GM18519 (cell line): ENCODE results near the gene SPI1.

Experiments used
- ATAC-seq: cut with Tn5 transposase; IDR thresholded peaks from one replicate; pipeline ENCODE4 v1.9.1; 2021; ENCODE audit warnings: mild to moderate bottlenecking, moderate library complexity; ENCODE audit not compliant: unreplicated experiment, low FRiP score

SPI1 gene

GRCh38 chr11:47360341-47360740 lies 18.0 kb downstream of the SPI1 start:
- no peak for ATAC-seq

DNA sequence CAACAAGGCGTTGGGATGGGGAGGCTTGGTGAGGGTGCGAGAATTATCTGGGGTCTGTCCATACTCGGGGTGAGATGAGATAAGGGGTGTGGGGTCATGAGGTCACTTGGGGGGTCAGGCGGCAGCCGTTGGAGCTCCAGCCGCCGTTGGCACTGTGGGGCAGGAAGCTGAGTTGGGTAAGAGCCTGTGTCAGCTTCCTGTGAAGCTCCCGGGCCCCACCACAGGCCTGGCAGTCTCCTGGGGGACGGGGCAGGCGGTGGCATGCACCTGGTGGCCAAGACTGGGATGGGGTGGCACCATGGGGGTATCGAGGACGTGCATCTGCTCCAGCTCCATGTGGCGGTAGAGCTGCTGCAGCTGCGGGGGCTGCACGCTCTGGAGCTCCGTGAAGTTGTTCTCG lies 18.8 kb downstream of the SPI1 start:
- no peak for ATAC-seq

DNA sequence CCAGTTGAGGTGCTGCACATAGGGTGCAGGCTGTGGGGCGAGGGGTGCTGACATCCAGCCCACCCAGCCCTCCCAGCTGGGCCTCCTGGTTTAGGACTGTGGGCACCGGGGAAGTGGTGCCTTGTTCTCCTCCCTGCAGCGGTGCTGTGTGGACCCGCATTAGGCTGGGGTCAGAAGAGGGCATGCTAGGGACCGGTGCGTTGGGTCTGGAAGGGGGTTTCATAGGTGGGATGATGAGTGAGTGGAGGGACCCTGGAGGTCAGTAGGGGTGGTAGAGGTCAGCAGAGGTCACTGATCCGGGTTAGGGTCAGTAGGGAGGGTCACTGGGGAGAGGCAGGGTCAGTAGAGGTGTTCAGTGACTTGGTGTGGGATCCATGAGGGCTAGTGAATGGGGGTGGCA lies 19.2 kb downstream of the SPI1 start:
- ATAC-seq, result no peak

GRCh38 chr11:47358731-47359051 lies 19.7 kb downstream of the SPI1 start:
- no peak for ATAC-seq

GRCh38 chr11:47357985-47358730 lies 20.2 kb downstream of the SPI1 start:
- no peak for ATAC-seq

- no peak for ATAC-seq
Observed at GRCh38 chr11:47356998-47357329, 21.4 kb downstream of the SPI1 start.

- ATAC-seq, result no peak
Observed at GRCh38 chr11:47356129-47356997, 22.0 kb downstream of the SPI1 start.

DNA sequence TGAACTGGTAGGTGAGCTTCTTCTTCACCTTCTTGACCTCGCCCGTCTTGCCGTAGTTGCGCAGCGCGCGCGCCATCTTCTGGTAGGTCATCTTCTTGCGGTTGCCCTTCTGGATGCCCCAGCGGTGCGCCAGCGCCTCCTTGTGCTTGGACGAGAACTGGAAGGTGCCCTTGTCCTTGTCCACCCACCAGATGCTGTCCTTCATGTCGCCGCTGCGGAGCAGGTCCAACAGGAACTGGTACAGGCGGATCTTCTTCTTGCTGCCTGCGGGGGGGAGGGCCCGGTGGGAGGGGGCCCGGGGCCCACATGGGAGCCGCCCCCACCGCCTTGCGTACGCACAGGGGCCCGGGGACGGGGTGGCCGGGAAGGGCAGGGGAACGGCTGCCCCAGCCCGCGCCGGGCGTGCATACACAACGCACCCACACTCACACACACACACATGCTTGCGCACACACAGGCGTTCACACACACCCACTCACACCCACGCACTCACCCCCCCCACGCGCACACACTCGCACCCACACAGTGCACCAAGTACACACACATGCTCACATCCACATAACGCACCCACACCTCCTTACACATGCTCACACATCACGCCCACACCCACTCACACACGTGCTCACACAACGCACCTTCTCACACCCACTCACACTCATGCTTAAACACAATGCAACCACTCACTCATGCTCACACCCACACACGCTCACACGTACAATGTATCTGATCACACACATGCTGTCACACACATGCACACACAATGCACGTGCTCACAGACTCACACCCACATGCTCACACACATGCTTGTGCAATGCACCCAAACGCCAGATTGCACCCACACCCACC lies 22.8 kb downstream of the SPI1 start:
- no peak for ATAC-seq

GRCh38 chr11:47354913-47355282 lies 23.4 kb downstream of the SPI1 start:
- ATAC-seq, result no peak

DNA sequence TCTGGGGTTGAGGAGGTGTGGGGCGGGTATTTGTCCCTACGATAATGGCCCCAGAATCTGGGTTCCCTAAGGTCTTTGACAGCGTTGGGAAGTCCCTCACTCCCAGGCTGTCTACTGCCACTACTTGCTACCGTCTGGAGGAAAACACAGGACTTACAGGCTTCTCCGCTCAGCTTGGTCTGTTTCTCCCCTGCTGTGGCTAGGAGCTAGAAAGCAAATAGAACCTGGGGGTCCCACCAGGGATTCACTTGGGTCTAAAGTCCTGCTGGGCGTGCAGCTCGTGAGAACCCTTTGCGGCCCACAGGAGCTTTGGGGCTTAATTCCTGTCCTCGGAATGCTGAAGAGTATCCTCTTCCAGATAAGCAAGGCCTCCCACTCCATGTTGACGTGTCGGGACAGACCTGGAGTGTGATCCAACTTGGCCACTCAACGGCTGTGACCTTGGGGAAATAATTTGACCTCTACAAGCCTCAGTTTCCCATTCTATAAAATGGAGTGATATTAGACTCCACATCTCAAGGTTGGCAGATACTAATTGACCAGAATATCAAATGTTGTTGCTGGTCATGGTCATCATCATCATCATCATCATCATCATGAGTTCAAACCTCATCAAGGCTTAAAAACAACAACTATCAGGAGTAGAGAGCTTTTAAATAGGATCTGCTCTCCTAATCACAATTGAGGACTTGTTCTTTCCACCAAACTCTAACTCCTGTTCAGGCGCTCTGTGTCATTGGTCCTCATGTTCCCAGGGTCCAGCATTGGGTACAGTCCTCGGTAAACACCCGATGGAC lies 24.2 kb downstream of the SPI1 start:
- no peak for ATAC-seq

DNA sequence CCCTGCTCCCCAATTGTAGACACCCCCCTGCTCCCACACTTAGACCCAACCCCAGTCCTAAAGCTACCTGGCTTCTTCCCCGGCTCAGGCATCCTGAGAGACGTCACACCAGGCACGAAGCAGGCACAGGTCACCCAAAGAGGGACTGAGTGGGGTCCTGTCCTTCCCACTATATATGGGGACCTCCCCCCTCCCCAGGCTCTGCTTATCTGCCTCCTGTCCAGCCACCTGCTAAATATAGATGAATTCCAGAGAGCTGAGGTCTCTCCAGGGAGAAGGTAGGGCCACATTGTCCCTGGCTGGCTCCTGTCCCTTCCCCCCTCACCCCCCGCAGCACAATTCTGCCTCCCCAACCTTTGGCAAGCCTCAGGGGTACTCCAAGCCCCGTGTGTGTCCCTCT lies 25.8 kb downstream of the SPI1 start, which contains the start of gene MYBPC3:
Gene MYBPC3, minus strand, starts transcription at position 147 of the 400 bp plus-strand sequence. Its CDS starts 55 bp downstream, at position 92.
- ATAC-seq, result no peak

GRCh38 chr11:47351156-47352126 lies 26.9 kb downstream of the SPI1 start:
- ATAC-seq, result no peak

DNA sequence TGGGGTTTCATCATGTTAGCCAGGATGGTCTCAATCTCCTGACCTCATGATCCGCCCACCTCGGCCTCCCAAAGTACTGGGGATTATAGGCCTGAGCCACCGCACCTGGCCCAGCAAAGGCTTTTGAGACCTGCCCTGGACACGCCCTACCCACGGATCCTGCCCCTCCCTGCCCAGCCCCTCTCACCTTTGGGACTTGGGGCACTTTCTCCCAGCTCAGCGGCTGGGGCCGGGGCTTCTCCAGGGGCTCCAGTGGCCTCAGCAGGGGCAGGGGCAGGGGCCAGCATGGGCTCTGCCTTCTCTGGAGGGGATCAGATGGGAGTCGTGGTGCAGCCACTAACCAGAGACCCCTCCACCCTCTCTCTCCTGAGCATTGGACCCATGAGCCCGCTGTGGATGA lies 28.0 kb downstream of the SPI1 start:
- ATAC-seq, result no peak

GRCh38 chr11:47349521-47350095 lies 28.7 kb downstream of the SPI1 start:
- no peak for ATAC-seq

DNA sequence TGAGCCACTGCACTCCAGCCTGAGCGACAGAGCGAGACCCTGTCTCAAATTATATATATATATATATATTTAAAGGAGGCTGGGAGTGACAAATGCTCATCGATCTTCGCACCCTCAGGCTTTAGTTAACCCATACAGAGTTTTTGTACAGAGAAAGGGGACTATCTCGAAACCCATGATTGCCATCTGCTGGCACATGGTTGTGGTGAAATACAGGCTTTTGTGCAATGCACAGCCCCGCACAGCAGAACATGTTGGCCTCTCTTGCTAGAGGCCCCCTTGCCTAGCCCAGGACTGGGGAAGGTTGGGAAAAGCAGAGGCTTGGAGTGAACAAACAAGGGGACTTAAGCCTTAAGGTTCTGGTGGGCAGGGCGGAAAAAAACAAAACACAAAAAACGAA lies 29.5 kb downstream of the SPI1 start:
- ATAC-seq, result no peak

DNA sequence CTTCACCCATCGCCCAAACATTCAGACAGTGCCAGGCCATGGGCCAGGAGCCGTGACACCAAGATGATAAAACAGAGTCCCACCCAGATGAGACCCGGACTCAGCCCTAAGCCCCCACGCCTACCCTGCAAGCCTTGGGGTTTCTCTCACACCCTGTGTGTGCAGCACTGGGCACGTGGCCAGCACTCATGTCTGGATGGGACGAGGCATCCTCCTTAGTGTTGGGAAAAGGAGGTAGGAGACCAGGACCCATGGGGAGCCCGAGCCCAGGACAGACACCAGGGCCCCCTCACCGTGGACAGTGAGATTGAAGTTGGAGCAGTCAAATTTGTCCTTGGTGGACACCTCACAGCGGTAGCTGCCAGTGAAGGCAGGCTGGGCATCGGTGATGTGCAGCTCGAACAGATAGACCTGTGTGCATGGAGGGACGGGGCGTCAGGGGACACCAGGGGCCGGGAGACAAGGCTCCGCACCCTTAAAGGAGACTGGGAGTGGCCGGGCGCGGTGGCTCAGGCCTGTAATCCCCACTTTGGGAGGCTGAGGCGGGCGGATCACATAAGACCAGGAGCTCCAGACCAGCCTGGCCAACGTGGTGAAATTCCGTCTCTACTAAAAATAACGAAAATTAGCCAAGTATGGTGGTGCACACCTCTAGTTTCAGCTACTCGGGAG lies 30.1 kb downstream of the SPI1 start:
- ATAC-seq, result no peak

GRCh38 chr11:47347137-47347536 lies 31.2 kb downstream of the SPI1 start:
- ATAC-seq, result no peak

- ATAC-seq, result no peak
Observed at GRCh38 chr11:47345890-47346563, 32.3 kb downstream of the SPI1 start.
